ENCODE measurements around the gene MINAR2. TPM values are rescaled to one million over a fixed set of nuclear protein-coding genes. Genes with fewer than 3 reads are reported as not detected.
A peak's percentile ranks its signal among the peaks of the same experiment; 100 is the strongest.

Gene MINAR2
- total and polyA plus RNA-seq, 2 experiments from 2014 or later = not detected

- H3K9me3 Mint-ChIP-seq = no peaks in the 10 kb centered on the region
- no peak for ATAC-seq
Observed at GRCh38 chr5:129739773-129740172, 8.1 kb upstream of the MINAR2 start.

GRCh38 chr5:129743541-129744187 lies 4.2 kb upstream of the MINAR2 start:
- Histone ChIP-seq H3K36me3 (ENCODE audit: insufficient read depth) (no peaks in the 10 kb centered on the region), H3K4me1 (ENCODE audit: insufficient read depth) (0 out of 2 replicates have a peak, but pooled peaks cover 3% of the 10 kb centered on the region), H3K27me3 (ENCODE audit: insufficient read depth) (no peaks in the 10 kb centered on the region), H3F3A (replicated peaks; ENCODE audit: low read depth) (no peaks in the 10 kb centered on the region), H4K20me1 (replicated peaks; ENCODE audit: insufficient read depth) (no peaks in the 10 kb centered on the region), H3K4me2 (no peak overlapping the region), H3K9me2 (ENCODE audit: insufficient read depth) (no peaks in the 10 kb centered on the region), H2AFZ (0 out of 2 replicates have a peak overlapping the region, but pooled peaks have one; percentile 23), H3K79me2 (replicated peaks; ENCODE audit: insufficient read depth) (no peaks in the 10 kb centered on the region), H3K27ac (ENCODE audit: low read depth) (no peak overlapping the region), H3K4me3 (no peak overlapping the region)
- Mint-ChIP-seq H3K27me3 (ENCODE audit: insufficient read depth, low read depth, poor library complexity) (peaks cover 3% of the 10 kb centered on the region), H3K27ac (peak overlapping the region; percentile 11), H3K4me3 (no peak overlapping the region), H3K36me3 (ENCODE audit: low read depth) (no peaks in the 10 kb centered on the region), H3K9me3 (no peaks in the 10 kb centered on the region), H3K4me1 (peaks cover 11% of the 10 kb centered on the region)
- DNase-seq (ENCODE audit: low spot score) = no peak
- TF ChIP-seq CTCF (conservative IDR thresholded peaks at IDR 0.05; ENCODE audit: low read depth in 2 of 2) (no peak), EZH2 (IDR thresholded peaks at IDR 0.05; ENCODE audit: low read depth, unreplicated experiment) (no peak), POLR2AphosphoS5 (IDR thresholded peaks at IDR 0.05; ENCODE audit: low read depth) (no peak), JUNB (IDR thresholded peaks at IDR 0.05; ENCODE audit: unreplicated experiment) (no peak), STAT1 (IDR thresholded peaks at IDR 0.05; ENCODE audit: unreplicated experiment) (no peak), NANOG (IDR thresholded peaks at IDR 0.05; ENCODE audit: borderline replicate concordance) (no peak), ZNF331 (CRISPR knock-in tag; IDR thresholded peaks at IDR 0.05; ENCODE audit: low read depth) (no peak)
- TF ChIP-seq, protein P1, sequence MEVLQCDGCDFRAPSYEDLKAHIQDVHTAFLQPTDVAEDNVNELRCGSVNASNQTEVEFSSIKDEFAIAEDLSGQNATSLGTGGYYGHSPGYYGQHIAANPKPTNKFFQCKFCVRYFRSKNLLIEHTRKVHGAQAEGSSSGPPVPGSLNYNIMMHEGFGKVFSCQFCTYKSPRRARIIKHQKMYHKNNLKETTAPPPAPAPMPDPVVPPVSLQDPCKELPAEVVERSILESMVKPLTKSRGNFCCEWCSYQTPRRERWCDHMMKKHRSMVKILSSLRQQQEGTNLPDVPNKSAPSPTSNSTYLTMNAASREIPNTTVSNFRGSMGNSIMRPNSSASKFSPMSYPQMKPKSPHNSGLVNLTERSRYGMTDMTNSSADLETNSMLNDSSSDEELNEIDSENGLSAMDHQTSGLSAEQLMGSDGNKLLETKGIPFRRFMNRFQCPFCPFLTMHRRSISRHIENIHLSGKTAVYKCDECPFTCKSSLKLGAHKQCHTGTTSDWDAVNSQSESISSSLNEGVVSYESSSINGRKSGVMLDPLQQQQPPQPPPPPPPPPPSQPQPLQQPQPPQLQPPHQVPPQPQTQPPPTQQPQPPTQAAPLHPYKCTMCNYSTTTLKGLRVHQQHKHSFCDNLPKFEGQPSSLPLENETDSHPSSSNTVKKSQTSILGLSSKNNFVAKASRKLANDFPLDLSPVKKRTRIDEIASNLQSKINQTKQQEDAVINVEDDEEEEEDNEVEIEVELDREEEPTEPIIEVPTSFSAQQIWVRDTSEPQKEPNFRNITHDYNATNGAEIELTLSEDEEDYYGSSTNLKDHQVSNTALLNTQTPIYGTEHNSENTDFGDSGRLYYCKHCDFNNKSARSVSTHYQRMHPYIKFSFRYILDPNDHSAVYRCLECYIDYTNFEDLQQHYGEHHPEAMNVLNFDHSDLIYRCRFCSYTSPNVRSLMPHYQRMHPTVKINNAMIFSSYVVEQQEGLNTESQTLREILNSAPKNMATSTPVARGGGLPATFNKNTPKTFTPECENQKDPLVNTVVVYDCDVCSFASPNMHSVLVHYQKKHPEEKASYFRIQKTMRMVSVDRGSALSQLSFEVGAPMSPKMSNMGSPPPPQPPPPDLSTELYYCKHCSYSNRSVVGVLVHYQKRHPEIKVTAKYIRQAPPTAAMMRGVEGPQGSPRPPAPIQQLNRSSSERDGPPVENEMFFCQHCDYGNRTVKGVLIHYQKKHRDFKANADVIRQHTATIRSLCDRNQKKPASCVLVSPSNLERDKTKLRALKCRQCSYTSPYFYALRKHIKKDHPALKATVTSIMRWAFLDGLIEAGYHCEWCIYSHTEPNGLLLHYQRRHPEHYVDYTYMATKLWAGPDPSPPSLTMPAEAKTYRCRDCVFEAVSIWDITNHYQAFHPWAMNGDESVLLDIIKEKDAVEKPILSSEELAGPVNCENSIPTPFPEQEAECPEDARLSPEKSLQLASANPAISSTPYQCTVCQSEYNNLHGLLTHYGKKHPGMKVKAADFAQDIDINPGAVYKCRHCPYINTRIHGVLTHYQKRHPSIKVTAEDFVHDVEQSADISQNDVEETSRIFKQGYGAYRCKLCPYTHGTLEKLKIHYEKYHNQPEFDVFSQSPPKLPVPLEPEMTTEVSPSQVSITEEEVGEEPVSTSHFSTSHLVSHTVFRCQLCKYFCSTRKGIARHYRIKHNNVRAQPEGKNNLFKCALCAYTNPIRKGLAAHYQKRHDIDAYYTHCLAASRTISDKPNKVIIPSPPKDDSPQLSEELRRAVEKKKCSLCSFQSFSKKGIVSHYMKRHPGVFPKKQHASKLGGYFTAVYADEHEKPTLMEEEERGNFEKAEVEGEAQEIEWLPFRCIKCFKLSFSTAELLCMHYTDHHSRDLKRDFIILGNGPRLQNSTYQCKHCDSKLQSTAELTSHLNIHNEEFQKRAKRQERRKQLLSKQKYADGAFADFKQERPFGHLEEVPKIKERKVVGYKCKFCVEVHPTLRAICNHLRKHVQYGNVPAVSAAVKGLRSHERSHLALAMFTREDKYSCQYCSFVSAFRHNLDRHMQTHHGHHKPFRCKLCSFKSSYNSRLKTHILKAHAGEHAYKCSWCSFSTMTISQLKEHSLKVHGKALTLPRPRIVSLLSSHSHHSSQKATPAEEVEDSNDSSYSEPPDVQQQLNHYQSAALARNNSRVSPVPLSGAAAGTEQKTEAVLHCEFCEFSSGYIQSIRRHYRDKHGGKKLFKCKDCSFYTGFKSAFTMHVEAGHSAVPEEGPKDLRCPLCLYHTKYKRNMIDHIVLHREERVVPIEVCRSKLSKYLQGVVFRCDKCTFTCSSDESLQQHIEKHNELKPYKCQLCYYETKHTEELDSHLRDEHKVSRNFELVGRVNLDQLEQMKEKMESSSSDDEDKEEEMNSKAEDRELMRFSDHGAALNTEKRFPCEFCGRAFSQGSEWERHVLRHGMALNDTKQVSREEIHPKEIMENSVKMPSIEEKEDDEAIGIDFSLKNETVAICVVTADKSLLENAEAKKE (CRISPR knock-in tag; IDR thresholded peaks at IDR 0.05) = no peak
- ATAC-seq = peak; percentile 73

More at GRCh38 chr5:129739773-129740172, 8.1 kb upstream of the MINAR2 start:
- H3K79me2 ChIP-seq (replicated peaks; ENCODE audit: insufficient read depth) = no peaks in the 10 kb centered on the region
- Mint-ChIP-seq H3K36me3 (ENCODE audit: low read depth) (no peaks in the 10 kb centered on the region), H3K4me3 (no peak overlapping the region), H3K27ac (no peak overlapping the region), H3K27me3 (ENCODE audit: insufficient read depth, low read depth, poor library complexity) (peaks cover 3% of the 10 kb centered on the region), H3K4me1 (peaks cover 11% of the 10 kb centered on the region)
- DNase-seq (ENCODE audit: low spot score) = no peak
- H3K27ac ChIP-seq (ENCODE audit: low read depth) = no peak overlapping the region
- H2AFZ ChIP-seq = no peak overlapping the region
- TF ChIP-seq ZNF114 (CRISPR knock-in tag; IDR thresholded peaks at IDR 0.05) (no peak), EZH2phosphoT487 (IDR thresholded peaks at IDR 0.05; ENCODE audit: unreplicated experiment) (no peak)
- no peaks in the 10 kb centered on the region for H3F3A ChIP-seq (replicated peaks; ENCODE audit: low read depth)
- no peak overlapping the region for H3K4me2 ChIP-seq
- no peaks in the 10 kb centered on the region for H4K20me1 ChIP-seq (replicated peaks; ENCODE audit: insufficient read depth)
- H3K9me2 ChIP-seq (ENCODE audit: insufficient read depth) = no peaks in the 10 kb centered on the region
- 0 out of 2 replicates have a peak, but pooled peaks cover 3% of the 10 kb centered on the region for H3K4me1 ChIP-seq (ENCODE audit: insufficient read depth)
- no peak overlapping the region for H3K4me3 ChIP-seq
- no peaks in the 10 kb centered on the region for H3K27me3 ChIP-seq (ENCODE audit: insufficient read depth)
- H3K36me3 ChIP-seq (ENCODE audit: insufficient read depth) = no peaks in the 10 kb centered on the region; the same call in 1 of the 2 replicates

All from GM23338 (cell line).